T-helper 2 cell treated with Interferon-gamma antibody and Interleukin-4, amounts not matched to agents 100 ng/mL and 5 ng/mL, for 36 hours (primary cell): ENCODE measurements around the gene ASCL4. TPM values are rescaled to one million over a fixed set of nuclear protein-coding genes. Genes with fewer than 3 reads are reported as not detected.

Experiments used
- intact Hi-C: fragments of 100-400 bp; cut with micrococcal nuclease; formaldehyde crosslinking; loops from one replicate; pipeline ENCODE4 v1.15.1; 2023
- total RNA-seq: library from RNA; stranded (reverse); gene quantifications from 2 replicates; pipeline ENCODE4 v1.2.3, GENCODE V29; 2022

The ASCL4 gene
- total RNA-seq, 1 donor from 2014 or later: not detected

GRCh38 chr12:107778383-107779025 lies 4.0 kb downstream of the ASCL4 start:
- intact Hi-C loops: no loop called here

- intact Hi-C loops: no loop called here
Measured at GRCh38 chr12:107779077-107779831, 4.8 kb downstream of the ASCL4 start.

GRCh38 chr12:107780298-107780697 lies 5.8 kb downstream of the ASCL4 start:
- intact Hi-C loops: no loop called here

GRCh38 chr12:107782067-107782466 lies 7.6 kb downstream of the ASCL4 start:
- intact Hi-C loops: no loop called here

- intact Hi-C loops: no loop called here
Measured at GRCh38 chr12:107783406-107784376, 9.2 kb downstream of the ASCL4 start.

- intact Hi-C loops: no loop called here
Measured at GRCh38 chr12:107788281-107788680, 13.8 kb downstream of the ASCL4 start.

DNA sequence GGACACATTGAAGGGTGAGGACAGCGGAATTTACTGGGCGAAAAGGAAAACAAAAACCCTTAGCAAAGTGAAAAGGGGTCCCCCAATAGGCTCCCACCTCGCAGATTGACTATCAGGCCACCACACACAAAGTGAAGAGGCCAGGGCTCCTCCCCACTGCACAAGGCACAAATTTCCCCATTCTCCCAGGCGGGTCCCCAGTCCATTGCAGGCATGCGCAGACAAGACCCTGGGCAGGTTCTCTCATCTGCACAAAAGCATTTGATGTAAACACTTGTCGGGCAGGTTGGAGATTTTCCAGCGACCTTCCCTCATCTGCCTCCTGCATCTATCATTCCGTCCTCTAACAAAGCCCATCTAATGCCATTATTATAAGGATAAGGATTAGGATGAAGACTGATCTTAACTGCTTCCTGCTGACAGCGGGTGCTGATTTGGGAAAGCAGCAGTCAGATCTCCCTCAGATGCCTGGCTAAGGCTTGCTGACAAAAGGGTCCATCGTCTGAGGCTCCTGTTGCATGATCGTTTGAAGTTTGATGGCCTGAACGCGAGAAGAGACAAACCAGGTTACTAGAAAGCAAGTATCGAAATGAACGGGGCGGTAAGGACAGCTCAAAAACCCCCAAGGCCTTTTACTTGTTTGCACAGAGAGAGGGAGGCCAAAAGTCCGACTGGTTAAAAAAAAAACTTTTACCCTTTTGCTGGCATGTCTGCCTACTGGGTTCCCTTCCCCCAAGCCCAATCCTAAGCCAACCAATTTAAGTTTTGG lies 14.4 kb downstream of the ASCL4 start:
- intact Hi-C loops: no loop called here

- intact Hi-C loops: no loop called here
Measured at GRCh38 chr12:107791465-107792089, 17.1 kb downstream of the ASCL4 start.

DNA sequence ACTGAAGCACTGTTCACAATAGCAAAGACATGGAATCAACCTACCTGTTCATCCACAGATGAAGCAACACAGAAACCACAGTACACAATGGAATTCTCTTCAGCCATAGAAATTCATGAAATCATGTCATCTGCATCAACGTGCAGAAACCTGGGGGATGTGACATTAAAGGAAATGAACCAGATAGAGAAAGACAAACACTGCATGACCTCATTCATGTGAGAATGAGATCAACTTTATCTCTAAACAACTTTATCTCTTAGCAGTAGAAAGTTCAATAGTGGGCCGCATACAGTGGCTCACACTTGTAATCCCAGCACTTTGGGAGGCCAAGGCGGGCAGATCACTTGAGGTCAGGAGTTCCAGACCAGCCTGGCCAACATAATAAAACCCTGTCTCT lies 19.9 kb downstream of the ASCL4 start:
- intact Hi-C loops: no loop called here

DNA sequence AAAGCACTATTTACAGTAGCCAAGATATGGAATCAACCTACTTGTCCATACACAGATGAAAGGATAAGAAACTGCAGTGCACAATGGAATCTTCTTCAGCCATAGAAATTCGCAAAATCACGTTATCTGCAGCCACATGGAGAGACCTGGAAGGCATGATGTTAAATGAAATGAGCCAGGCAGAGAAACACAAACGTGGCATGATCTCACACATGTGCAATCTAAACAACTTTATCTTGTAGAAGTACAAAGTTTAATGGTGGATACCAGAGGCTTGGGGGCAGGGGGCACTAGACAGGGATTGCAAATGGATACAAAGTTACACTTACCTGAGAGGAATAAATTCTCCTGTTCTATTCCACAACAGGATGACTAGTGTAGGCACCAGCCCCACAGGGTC lies 24.1 kb downstream of the ASCL4 start:
- intact Hi-C loops: no loop called here

DNA sequence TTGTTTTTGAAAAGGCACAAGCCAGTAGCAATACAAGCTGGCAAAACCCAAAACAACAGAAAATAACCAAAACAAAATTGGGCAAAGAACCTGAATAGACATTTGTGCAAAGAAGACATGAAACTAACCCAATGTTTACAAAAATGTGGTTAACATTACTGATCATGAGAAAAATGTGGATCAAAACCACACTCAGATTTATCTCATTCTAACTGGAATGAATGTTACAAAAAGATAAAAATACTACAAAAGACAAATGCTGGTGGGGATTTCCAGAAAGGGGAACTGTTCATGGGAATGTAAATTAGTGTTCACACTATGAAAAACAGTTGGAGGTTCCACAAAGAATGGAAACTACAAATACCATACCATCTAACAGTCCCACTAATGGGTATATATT lies 26.6 kb downstream of the ASCL4 start:
- intact Hi-C loops: no loop called here

GRCh38 chr12:107803092-107803491 lies 28.6 kb downstream of the ASCL4 start:
- intact Hi-C loops: no loop called here

- intact Hi-C loops: no loop called here
Measured at GRCh38 chr12:107805488-107806180, 31.1 kb downstream of the ASCL4 start.

- intact Hi-C loops: no loop called here
Measured at GRCh38 chr12:107807471-107808150, 33.1 kb downstream of the ASCL4 start.

DNA sequence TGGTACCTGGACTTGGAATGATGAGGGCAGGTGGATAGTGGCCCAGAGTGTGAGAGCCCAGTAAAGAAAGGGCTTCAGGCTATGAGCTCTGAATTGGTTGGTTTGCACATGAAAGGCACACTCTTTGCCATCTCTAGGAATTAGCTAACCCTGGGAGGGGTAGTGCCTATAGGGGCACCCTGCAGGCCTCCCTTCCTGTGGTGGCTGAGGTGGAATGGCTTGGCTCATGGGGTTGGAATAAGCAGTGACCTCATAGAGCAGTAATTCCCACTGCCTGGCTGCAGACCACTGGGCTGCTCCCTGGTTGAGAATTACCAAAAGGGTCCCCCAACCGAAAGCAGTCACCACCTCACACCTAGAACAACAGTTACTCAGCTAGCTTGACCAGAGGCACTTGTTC lies 42.7 kb downstream of the ASCL4 start:
- intact Hi-C loops: no loop called here

DNA sequence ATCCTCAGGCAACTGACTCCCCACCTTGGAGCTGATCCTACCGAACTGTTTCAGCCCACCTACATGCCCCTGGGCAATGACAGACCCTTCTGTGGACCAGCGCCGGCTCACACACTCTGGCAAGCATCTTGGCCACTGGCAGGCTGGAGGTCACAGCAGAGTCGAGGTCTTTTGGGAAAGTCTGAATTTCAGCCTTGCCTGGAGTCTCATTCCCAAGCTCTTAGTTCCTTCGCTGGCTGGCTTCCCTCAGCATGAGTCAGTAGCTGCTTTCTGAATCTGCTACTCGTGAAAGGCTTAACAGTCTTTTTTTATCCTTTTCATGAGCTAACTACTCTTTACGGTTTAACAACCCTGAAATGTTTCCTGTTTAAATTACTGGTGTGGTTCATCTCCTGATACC lies 44.5 kb downstream of the ASCL4 start:
- intact Hi-C loops: no loop called here

- intact Hi-C loops: no loop called here
Measured at GRCh38 chr12:107822356-107822755, 47.9 kb downstream of the ASCL4 start.
